Uterus (tissue), 2 donors: ENCODE data around the gene ITSN1.

ENCODE experiments used
- POLR2A ChIP-seq, 2 donors: fragments of 450-650 bp; IDR thresholded peaks; one replicate each; pipeline ENCODE4 v1.6.1; 2016; ENCODE audit warnings: antibody characterized with exemption in 2 of 2, mild to moderate bottlenecking in 1 of 2, moderate library complexity in 1 of 2
- TF ChIP-seq, protein P1 (sequence below), 4 experiments: fragments of 200-600 bp in 2 of 4; fragments of 450-650 bp in 2 of 4; sonication (generic) in 2 of 4; IDR thresholded peaks; one replicate each; pipeline ENCODE4 v1.5.1; 2016 to 2019; ENCODE audit warnings: antibody characterized with exemption in 4 of 4, mild to moderate bottlenecking in 2 of 4, moderate library complexity in 1 of 4

- no peak for TF ChIP-seq POLR2A (IDR thresholded peaks at IDR 0.05)
- TF ChIP-seq, protein P1, sequence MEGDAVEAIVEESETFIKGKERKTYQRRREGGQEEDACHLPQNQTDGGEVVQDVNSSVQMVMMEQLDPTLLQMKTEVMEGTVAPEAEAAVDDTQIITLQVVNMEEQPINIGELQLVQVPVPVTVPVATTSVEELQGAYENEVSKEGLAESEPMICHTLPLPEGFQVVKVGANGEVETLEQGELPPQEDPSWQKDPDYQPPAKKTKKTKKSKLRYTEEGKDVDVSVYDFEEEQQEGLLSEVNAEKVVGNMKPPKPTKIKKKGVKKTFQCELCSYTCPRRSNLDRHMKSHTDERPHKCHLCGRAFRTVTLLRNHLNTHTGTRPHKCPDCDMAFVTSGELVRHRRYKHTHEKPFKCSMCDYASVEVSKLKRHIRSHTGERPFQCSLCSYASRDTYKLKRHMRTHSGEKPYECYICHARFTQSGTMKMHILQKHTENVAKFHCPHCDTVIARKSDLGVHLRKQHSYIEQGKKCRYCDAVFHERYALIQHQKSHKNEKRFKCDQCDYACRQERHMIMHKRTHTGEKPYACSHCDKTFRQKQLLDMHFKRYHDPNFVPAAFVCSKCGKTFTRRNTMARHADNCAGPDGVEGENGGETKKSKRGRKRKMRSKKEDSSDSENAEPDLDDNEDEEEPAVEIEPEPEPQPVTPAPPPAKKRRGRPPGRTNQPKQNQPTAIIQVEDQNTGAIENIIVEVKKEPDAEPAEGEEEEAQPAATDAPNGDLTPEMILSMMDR (IDR thresholded peaks at IDR 0.05), result no peak
Observed at GRCh38 chr21:33775100-33775828, 133.0 kb downstream of the ITSN1 start.
